Measurements from ENCODE around the gene GIT1. TPM values are rescaled to one million over a fixed set of nuclear protein-coding genes. Genes with fewer than 3 reads are reported as not detected.

Gene GIT1
- total and polyA plus RNA-seq, 9 of the 15 experiments (the other 6 are each of a cell fraction or from before 2014, with no cell fraction given), result 0.35 to 35.3 (median 17.1) TPM

DNA sequence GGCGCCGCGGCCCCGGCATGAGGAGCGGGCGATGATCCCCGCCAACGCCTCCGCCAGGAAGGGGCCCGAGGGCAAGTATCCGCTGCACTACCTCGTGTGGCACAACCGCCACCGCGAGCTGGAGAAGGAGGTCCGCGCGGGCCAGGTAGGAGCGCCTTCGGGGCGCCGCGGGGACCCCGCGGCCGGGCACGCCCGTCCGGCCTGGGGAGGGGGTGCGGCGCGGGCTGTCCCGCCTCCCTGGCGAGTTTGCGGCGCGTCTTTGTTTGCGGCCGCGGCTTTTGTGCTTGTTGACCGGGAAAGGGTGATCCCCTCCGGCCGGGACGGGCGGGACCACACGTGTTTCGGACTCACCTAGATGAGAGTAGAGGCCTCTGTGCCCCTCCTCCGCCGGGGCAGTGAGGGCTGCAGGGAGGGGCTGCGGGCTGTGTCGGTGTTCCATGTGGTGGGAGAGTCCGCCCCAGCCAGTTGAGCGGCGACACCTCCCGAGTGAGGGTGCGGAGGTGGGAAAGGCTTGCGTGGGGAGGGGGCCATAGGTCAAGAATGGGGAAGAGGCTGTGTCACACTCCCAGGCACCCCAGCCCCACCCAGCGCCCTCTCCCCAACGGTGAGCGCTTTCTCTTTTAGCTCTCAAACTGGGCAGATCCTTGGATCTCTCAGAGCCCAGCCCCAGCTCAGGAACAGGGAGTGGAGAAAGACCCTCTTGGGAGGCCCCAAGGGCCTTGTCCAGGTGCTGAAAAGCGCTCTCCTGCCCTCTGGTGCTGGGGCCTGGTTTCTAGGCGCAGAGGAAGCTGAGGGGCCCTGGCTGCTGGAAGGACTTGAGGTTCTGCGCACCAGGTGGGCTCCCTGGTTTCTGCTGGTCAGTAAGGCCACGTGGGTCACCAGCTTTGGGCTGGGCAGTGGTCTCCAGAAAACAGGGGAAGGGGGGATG lies 4.4 kb upstream of the GIT1 start (continued):
- TF ChIP-seq, protein P1, sequence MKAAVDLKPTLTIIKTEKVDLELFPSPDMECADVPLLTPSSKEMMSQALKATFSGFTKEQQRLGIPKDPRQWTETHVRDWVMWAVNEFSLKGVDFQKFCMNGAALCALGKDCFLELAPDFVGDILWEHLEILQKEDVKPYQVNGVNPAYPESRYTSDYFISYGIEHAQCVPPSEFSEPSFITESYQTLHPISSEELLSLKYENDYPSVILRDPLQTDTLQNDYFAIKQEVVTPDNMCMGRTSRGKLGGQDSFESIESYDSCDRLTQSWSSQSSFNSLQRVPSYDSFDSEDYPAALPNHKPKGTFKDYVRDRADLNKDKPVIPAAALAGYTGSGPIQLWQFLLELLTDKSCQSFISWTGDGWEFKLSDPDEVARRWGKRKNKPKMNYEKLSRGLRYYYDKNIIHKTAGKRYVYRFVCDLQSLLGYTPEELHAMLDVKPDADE (conservative IDR thresholded peaks at IDR 0.05; ENCODE audit: control insufficient read depth, low read depth, low read length), result peak; percentile 62; the same call in 1 of the 2 replicates
- TF ChIP-seq, protein P2, sequence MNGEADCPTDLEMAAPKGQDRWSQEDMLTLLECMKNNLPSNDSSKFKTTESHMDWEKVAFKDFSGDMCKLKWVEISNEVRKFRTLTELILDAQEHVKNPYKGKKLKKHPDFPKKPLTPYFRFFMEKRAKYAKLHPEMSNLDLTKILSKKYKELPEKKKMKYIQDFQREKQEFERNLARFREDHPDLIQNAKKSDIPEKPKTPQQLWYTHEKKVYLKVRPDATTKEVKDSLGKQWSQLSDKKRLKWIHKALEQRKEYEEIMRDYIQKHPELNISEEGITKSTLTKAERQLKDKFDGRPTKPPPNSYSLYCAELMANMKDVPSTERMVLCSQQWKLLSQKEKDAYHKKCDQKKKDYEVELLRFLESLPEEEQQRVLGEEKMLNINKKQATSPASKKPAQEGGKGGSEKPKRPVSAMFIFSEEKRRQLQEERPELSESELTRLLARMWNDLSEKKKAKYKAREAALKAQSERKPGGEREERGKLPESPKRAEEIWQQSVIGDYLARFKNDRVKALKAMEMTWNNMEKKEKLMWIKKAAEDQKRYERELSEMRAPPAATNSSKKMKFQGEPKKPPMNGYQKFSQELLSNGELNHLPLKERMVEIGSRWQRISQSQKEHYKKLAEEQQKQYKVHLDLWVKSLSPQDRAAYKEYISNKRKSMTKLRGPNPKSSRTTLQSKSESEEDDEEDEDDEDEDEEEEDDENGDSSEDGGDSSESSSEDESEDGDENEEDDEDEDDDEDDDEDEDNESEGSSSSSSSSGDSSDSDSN (IDR thresholded peaks at IDR 0.05; ENCODE audit: borderline replicate concordance in 1 of 2, low read depth in 2 of 2, low read length in 2 of 2), result 0 out of 4 replicates have a peak, but pooled peaks of 1 of the 2 experiments have one; percentile 16
- TF ChIP-seq SIN3B (IDR thresholded peaks at IDR 0.05; ENCODE audit: low read depth), result no peak
- TF ChIP-seq, protein P3, sequence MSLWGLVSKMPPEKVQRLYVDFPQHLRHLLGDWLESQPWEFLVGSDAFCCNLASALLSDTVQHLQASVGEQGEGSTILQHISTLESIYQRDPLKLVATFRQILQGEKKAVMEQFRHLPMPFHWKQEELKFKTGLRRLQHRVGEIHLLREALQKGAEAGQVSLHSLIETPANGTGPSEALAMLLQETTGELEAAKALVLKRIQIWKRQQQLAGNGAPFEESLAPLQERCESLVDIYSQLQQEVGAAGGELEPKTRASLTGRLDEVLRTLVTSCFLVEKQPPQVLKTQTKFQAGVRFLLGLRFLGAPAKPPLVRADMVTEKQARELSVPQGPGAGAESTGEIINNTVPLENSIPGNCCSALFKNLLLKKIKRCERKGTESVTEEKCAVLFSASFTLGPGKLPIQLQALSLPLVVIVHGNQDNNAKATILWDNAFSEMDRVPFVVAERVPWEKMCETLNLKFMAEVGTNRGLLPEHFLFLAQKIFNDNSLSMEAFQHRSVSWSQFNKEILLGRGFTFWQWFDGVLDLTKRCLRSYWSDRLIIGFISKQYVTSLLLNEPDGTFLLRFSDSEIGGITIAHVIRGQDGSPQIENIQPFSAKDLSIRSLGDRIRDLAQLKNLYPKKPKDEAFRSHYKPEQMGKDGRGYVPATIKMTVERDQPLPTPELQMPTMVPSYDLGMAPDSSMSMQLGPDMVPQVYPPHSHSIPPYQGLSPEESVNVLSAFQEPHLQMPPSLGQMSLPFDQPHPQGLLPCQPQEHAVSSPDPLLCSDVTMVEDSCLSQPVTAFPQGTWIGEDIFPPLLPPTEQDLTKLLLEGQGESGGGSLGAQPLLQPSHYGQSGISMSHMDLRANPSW (CRISPR knock-in tag; IDR thresholded peaks at IDR 0.05), result peak; percentile 71; the same call in 1 of the 2 replicates
- TF ChIP-seq, protein P4, sequence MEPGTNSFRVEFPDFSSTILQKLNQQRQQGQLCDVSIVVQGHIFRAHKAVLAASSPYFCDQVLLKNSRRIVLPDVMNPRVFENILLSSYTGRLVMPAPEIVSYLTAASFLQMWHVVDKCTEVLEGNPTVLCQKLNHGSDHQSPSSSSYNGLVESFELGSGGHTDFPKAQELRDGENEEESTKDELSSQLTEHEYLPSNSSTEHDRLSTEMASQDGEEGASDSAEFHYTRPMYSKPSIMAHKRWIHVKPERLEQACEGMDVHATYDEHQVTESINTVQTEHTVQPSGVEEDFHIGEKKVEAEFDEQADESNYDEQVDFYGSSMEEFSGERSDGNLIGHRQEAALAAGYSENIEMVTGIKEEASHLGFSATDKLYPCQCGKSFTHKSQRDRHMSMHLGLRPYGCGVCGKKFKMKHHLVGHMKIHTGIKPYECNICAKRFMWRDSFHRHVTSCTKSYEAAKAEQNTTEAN (CRISPR knock-in tag; IDR thresholded peaks at IDR 0.05), result no peak
- TF ChIP-seq HOXB6 (CRISPR knock-in tag; IDR thresholded peaks at IDR 0.05; ENCODE audit: borderline replicate concordance), result no peak
- TF ChIP-seq, protein P5, sequence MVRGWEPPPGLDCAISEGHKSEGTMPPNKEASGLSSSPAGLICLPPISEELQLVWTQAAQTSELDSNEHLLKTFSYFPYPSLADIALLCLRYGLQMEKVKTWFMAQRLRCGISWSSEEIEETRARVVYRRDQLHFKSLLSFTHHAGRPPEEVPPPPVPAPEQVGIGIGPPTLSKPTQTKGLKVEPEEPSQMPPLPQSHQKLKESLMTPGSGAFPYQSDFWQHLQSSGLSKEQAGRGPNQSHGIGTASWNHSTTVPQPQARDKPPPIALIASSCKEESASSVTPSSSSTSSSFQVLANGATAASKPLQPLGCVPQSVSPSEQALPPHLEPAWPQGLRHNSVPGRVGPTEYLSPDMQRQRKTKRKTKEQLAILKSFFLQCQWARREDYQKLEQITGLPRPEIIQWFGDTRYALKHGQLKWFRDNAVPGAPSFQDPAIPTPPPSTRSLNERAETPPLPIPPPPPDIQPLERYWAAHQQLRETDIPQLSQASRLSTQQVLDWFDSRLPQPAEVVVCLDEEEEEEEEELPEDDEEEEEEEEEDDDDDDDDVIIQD (CRISPR knock-in tag; IDR thresholded peaks at IDR 0.05), result no peak
- TF ChIP-seq, protein P6, sequence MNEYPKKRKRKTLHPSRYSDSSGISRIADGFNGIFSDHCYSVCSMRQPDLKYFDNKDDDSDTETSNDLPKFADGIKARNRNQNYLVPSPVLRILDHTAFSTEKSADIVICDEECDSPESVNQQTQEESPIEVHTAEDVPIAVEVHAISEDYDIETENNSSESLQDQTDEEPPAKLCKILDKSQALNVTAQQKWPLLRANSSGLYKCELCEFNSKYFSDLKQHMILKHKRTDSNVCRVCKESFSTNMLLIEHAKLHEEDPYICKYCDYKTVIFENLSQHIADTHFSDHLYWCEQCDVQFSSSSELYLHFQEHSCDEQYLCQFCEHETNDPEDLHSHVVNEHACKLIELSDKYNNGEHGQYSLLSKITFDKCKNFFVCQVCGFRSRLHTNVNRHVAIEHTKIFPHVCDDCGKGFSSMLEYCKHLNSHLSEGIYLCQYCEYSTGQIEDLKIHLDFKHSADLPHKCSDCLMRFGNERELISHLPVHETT (CRISPR knock-in tag; conservative IDR thresholded peaks at IDR 0.05 in 1 of 2, IDR thresholded peaks at IDR 0.05 in 1 of 2), result peak; percentile 37 to 97; a peak in 2 of 4 replicates
- TF ChIP-seq, protein P7, sequence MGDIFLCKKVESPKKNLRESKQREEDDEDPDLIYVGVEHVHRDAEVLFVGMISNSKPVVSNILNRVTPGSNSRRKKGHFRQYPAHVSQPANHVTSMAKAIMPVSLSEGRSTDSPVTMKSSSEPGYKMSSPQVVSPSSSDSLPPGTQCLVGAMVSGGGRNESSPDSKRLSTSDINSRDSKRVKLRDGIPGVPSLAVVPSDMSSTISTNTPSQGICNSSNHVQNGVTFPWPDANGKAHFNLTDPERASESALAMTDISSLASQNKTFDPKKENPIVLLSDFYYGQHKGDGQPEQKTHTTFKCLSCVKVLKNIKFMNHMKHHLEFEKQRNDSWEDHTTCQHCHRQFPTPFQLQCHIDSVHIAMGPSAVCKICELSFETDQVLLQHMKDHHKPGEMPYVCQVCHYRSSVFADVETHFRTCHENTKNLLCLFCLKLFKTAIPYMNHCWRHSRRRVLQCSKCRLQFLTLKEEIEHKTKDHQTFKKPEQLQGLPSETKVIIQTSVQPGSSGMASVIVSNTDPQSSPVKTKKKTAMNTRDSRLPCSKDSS (IDR thresholded peaks at IDR 0.05; ENCODE audit: low read depth, partially characterized antibody), result no peak
- TF ChIP-seq ZNF121 (CRISPR knock-in tag; conservative IDR thresholded peaks at IDR 0.05), result no peak
- TF ChIP-seq ZNF324 (CRISPR knock-in tag; IDR thresholded peaks at IDR 0.05), result no peak

Measured in K562 (cell line).